H1 (cell line): Measurements from ENCODE around the gene RPL7A. TPM values are rescaled to one million over a fixed set of nuclear protein-coding genes. Genes with fewer than 3 reads are reported as not detected.

Source experiments
- CTCF ChIA-PET: fragments of 300-600 bp; sonication (Branson Sonifier 250); formaldehyde crosslinking; loops from one replicate; lab custom pipeline; 2021; ENCODE audit not compliant: partially characterized antibody; lab: Charles Lee
- POLR2A ChIA-PET: fragments of 300-600 bp; sonication (Branson Sonifier 250); formaldehyde crosslinking; loops from one replicate; lab custom pipeline; 2021; ENCODE audit warnings: inconsistent platforms; ENCODE audit not compliant: partially characterized antibody; lab: Charles Lee
- DNase-seq, 2 experiments: peaks; one replicate each; pipeline versions ENCODE4 v3.0.0 to v3.0.0-alpha.2; 2010 to 2022; ENCODE audit warnings: low spot score in 2 of 2, low read depth in 1 of 2, mixed read lengths in 1 of 2
- FAIRE-seq: peaks from 2 replicates; lab custom pipeline; 2011; peaks lifted over from hg19 to GRCh38; lab: Jason Lieb, UNC
- H2AFZ ChIP-seq: 2 replicates; pipeline ENCODE4 v1.8.1; 2012; ENCODE audit warnings: low read length, inconsistent platforms
- H2AK5ac ChIP-seq: 2 replicates; pipeline ENCODE4 v1.6.1; 2013; ENCODE audit warnings: low read depth, low read length
- H2BK120ac ChIP-seq: replicated peaks from 2 replicates; pipeline ENCODE3; 2013; ENCODE audit warnings: low read depth, low read length, inconsistent platforms
- H2BK12ac ChIP-seq: 2 replicates; pipeline ENCODE4 v1.6.1; 2013; ENCODE audit warnings: low read depth, low read length
- H2BK15ac ChIP-seq: 2 replicates; pipeline ENCODE4 v1.6.1; 2013; ENCODE audit warnings: low read length
- H2BK20ac ChIP-seq: 2 replicates; pipeline ENCODE4 v1.6.1; 2013; ENCODE audit warnings: low read length
- H2BK5ac ChIP-seq: 2 replicates; pipeline ENCODE4 v1.6.1; 2013; ENCODE audit warnings: low read depth, low read length
- H3K14ac ChIP-seq: 2 replicates; pipeline ENCODE4 v1.6.1; 2013; ENCODE audit warnings: inconsistent platforms; ENCODE audit not compliant: insufficient read length
- H3K18ac ChIP-seq: 2 replicates; pipeline ENCODE4 v1.6.1; 2013; ENCODE audit warnings: low read length; ENCODE audit errors: extremely low read depth
- H3K23ac ChIP-seq: 2 replicates; pipeline ENCODE4 v1.6.1; 2013; ENCODE audit warnings: inconsistent platforms; ENCODE audit not compliant: insufficient read length
- H3K23me2 ChIP-seq: 2 replicates; pipeline ENCODE4 v1.6.1; 2013; ENCODE audit warnings: low read depth, low read length
- H3K27ac ChIP-seq: 2 replicates; pipeline ENCODE4 v1.6.1; 2011; ENCODE audit warnings: low read depth, low read length, inconsistent platforms
- H3K27me3 ChIP-seq, 4 experiments: replicated peaks in 1 of 4; 1 replicate in 1 of 4; 2 replicates in 3 of 4; pipeline versions ENCODE4 v1.6.1 to v1.8.1; 2011 to 2013; ENCODE audit warnings: low read length in 3 of 4, mild to moderate bottlenecking in 3 of 4, inconsistent platforms in 2 of 4, mixed read lengths in 2 of 4, moderate library complexity in 1 of 4; ENCODE audit not compliant: control insufficient read depth in 3 of 4, insufficient read depth in 3 of 4; ENCODE audit errors: extremely low read depth in 1 of 4
- H3K36me3 ChIP-seq, 4 experiments: 2 replicates each; pipeline versions ENCODE4 v1.6.1 to v1.8.1; 2011 to 2013; ENCODE audit warnings: mild to moderate bottlenecking in 4 of 4, low read length in 3 of 4, moderate library complexity in 2 of 4, control low read depth in 1 of 4, inconsistent platforms in 1 of 4; ENCODE audit not compliant: insufficient read depth in 4 of 4, control insufficient read depth in 2 of 4
- H3K4ac ChIP-seq: replicated peaks from 2 replicates; pipeline ENCODE3; 2013; ENCODE audit warnings: low read length, low read depth, mixed read lengths, inconsistent platforms; ENCODE audit not compliant: insufficient read length
- H3K4me1 ChIP-seq, 4 experiments: replicated peaks in 1 of 4; 1 replicate in 1 of 4; 2 replicates in 3 of 4; pipeline versions ENCODE4 v1.6.1 to v1.8.1; 2011 to 2013; ENCODE audit warnings: low read length in 3 of 4, inconsistent platforms in 2 of 4, mixed read lengths in 1 of 4; ENCODE audit not compliant: insufficient read depth in 4 of 4, control insufficient read depth in 3 of 4
- H3K4me2 ChIP-seq, 2 experiments: 2 replicates each; pipeline versions ENCODE4 v1.6.1 to v1.8.1; 2011 to 2013; ENCODE audit warnings: low read depth in 2 of 2, low read length in 2 of 2, control low read depth in 1 of 2, inconsistent platforms in 1 of 2, mild to moderate bottlenecking in 1 of 2; ENCODE audit not compliant: insufficient read depth in 1 of 2
- H3K4me3 ChIP-seq, 4 experiments: fragments of 200-600, 300-600 bp in 1 of 4; sonication (generic), shearing (Covaris generic), sonication (Bioruptor Twin) in 1 of 4; 2 replicates each; pipeline versions ENCODE4 v1.5.1 to v1.8.1; 2011 to 2016; ENCODE audit warnings: low read length in 4 of 4, low read depth in 3 of 4, control low read depth in 2 of 4, inconsistent platforms in 2 of 4, mild to moderate bottlenecking in 2 of 4, mixed read lengths in 1 of 4, moderate library complexity in 1 of 4; ENCODE audit not compliant: insufficient read depth in 2 of 4; ENCODE audit errors: extremely low read depth in 1 of 4
- H3K56ac ChIP-seq: replicated peaks from 2 replicates; pipeline ENCODE3; 2013; ENCODE audit warnings: low read depth, mild to moderate bottlenecking, mixed read lengths, low read length, inconsistent platforms; ENCODE audit not compliant: insufficient read length
- H3K79me1 ChIP-seq: 2 replicates; pipeline ENCODE4 v1.6.1; 2013; ENCODE audit warnings: low read depth, low read length, control low read depth
- H3K79me2 ChIP-seq, 2 experiments: 2 replicates each; pipeline versions ENCODE4 v1.6.1 to v1.8.1; 2012 to 2013; ENCODE audit warnings: low read length in 2 of 2, mild to moderate bottlenecking in 2 of 2, inconsistent platforms in 1 of 2; ENCODE audit not compliant: insufficient read depth in 2 of 2, control insufficient read depth in 1 of 2
- H3K9ac ChIP-seq, 4 experiments: replicated peaks in 1 of 4; 1 replicate in 1 of 4; 2 replicates in 3 of 4; pipeline versions ENCODE4 v1.6.1 to v1.8.1; 2011 to 2013; ENCODE audit warnings: low read depth in 3 of 4, low read length in 3 of 4, control low read depth in 2 of 4, mild to moderate bottlenecking in 2 of 4, moderate library complexity in 2 of 4, inconsistent platforms in 1 of 4; ENCODE audit errors: extremely low read depth in 1 of 4
- H3K9me3 ChIP-seq, 2 experiments: 2 replicates each; pipeline versions ENCODE4 v1.6.1 to v1.8.1; 2012 to 2013; ENCODE audit warnings: mild to moderate bottlenecking in 2 of 2, moderate library complexity in 2 of 2, control low read depth in 1 of 2, inconsistent platforms in 1 of 2, low read depth in 1 of 2, low read length in 1 of 2, mixed read lengths in 1 of 2; ENCODE audit not compliant: insufficient read depth in 2 of 2
- H4K20me1 ChIP-seq, 2 experiments: replicated peaks in 1 of 2; 2 replicates each; pipeline versions ENCODE3 to v1.8.1; 2011 to 2013; ENCODE audit warnings: inconsistent platforms in 2 of 2, low read length in 2 of 2, mild to moderate bottlenecking in 1 of 2; ENCODE audit not compliant: insufficient read depth in 2 of 2, control insufficient read depth in 1 of 2
- H4K5ac ChIP-seq: 2 replicates; pipeline ENCODE4 v1.6.1; 2013; ENCODE audit warnings: low read length, low read depth, mixed read lengths, inconsistent platforms; ENCODE audit not compliant: insufficient read length
- H4K8ac ChIP-seq: 2 replicates; pipeline ENCODE4 v1.8.0; 2013; ENCODE audit warnings: mild to moderate bottlenecking, moderate library complexity, low read length, inconsistent platforms; ENCODE audit not compliant: insufficient read depth; ENCODE audit errors: extremely low read depth
- H4K91ac ChIP-seq: replicated peaks from 2 replicates; pipeline ENCODE3; 2013; ENCODE audit warnings: low read length, mixed read lengths, inconsistent platforms; ENCODE audit not compliant: insufficient read length
- BRCA1 ChIP-seq: IDR thresholded peaks from 2 replicates; pipeline ENCODE4 v1.6.1; 2012; ENCODE audit warnings: low read depth, low read length, improper control_type of control experiment
- CHD2 ChIP-seq: IDR thresholded peaks from 2 replicates; pipeline ENCODE4 v1.6.1; 2012; ENCODE audit warnings: low read length, improper control_type of control experiment
- EGR1 ChIP-seq: IDR thresholded peaks from 2 replicates; pipeline ENCODE4 v1.6.1; 2011; ENCODE audit warnings: low read depth, low read length, borderline replicate concordance
- HDAC2 ChIP-seq, 2 experiments: fragments of 300-600 bp in 1 of 2; sonication (generic) in 1 of 2; IDR thresholded peaks; 2 replicates each; pipeline ENCODE4 v1.6.1; 2011 to 2012; ENCODE audit warnings: low read depth in 2 of 2, low read length in 2 of 2, mild to moderate bottlenecking in 2 of 2, moderate library complexity in 2 of 2, borderline replicate concordance in 1 of 2, inconsistent platforms in 1 of 2
- JUN ChIP-seq: IDR thresholded peaks from 2 replicates; pipeline ENCODE4 v1.6.1; 2011; ENCODE audit warnings: low read depth, mild to moderate bottlenecking, improper control_type of control experiment, low read length
- NRF1 ChIP-seq: IDR thresholded peaks from 2 replicates; pipeline ENCODE4 v1.6.1; 2011; ENCODE audit warnings: mild to moderate bottlenecking, low read depth, low read length, improper control_type of control experiment
- POU5F1 ChIP-seq: IDR thresholded peaks from 2 replicates; pipeline ENCODE4 v1.6.1; 2011; ENCODE audit warnings: low read depth, mild to moderate bottlenecking, low read length, moderate library complexity
- RFX5 ChIP-seq: IDR thresholded peaks from 2 replicates; pipeline ENCODE4 v1.6.1; 2011; ENCODE audit warnings: low read depth, low read length, improper control_type of control experiment, borderline replicate concordance
- SP2 ChIP-seq: IDR thresholded peaks from 2 replicates; pipeline ENCODE4 v1.6.1; 2012; ENCODE audit warnings: mild to moderate bottlenecking, low read length, inconsistent platforms
- TBP ChIP-seq: IDR thresholded peaks from 2 replicates; pipeline ENCODE4 v1.6.1; 2011; ENCODE audit warnings: low read depth, low read length, improper control_type of control experiment
- WGBS, 2 experiments: shearing (Covaris generic) in 1 of 2; methylation state at CpG; one replicate each; pipeline versions ENCODE4 v1.1.6 to v1.1.7; 2013 to 2015; ENCODE audit warnings: low lambda C conversion rate in 2 of 2, mixed read lengths in 2 of 2, inconsistent platforms in 1 of 2, low coverage in 1 of 2, missing lambda C conversion rate in 1 of 2; ENCODE audit not compliant: insufficient replicate concordance in 2 of 2, insufficient coverage in 1 of 2, insufficient read length in 1 of 2; ENCODE audit errors: extremely low coverage in 1 of 2, missing lambda C conversion rate in 1 of 2; 5-methylcytosine and 5-hydroxymethylcytosine counted together
- polyA plus RNA-seq, 7 experiments: library from polyadenylated mRNA; depleted of rRNA in 3 of 7; stranded (reverse) in 5 of 7; unstranded in 2 of 7; fragments of >200 nt in 5 of 7; fragments of 200-250 nt in 2 of 7; gene quantifications; 1 replicate in 5 of 7; 2 replicates in 1 of 7; 4 replicates in 1 of 7; pipeline versions ENCODE4 v1.2.1 to v1.2.3, GENCODE V29; 2011 to 2013; ENCODE audit warnings: missing spikeins in 2 of 7, mixed read lengths in 2 of 7
- total RNA-seq: library from RNA; stranded (reverse); fragmentation: NEBNext Ultra II Directional; extraction: Animal tissue kit (Norgen Biotek cat#: 25700); gene quantifications from 2 replicates; pipeline ENCODE4 v1.2.1, GENCODE V29; 2021

RPL7A gene
- total and polyA plus RNA-seq, 2 of the 8 experiments (the other 6 are each of a cell fraction or from before 2014, with no cell fraction given), result 2,578 to 2,783 TPM

DNA sequence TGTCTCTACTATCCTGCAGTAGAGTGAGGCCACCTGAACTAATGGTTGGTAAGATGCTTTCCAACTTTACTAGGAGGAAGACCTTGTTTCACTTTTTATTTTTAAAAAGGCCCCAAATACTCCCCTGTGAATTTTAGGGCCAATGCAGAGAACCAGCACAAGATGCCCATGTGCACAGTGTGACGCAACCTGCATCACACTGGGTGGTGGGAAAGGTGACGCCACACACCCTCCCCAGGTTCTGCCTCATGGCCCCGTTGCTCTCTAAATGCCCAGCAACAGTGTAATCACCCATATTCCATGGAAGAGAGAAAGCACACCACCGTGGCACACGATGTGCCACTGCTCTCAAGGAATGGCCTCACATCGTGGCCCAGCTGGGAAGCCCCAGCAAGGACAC lies 21.4 kb downstream of the RPL7A start:
- Histone ChIP-seq H3K14ac (no peak overlapping the region), H2AFZ (no peak overlapping the region), H3K27me3 (no peaks in the 10 kb centered on the region), H2BK5ac (no peak overlapping the region), H2BK20ac (no peak overlapping the region), H3K23me2 (no peaks in the 10 kb centered on the region), H3K18ac (no peak overlapping the region), H2AK5ac (no peak overlapping the region), H3K9me3 (no peaks in the 10 kb centered on the region), H3K79me2 (peaks cover 18 to 80% of the 10 kb centered on the region in 2 experiments), H3K9ac (no peak overlapping the region), H3K4me2 (no peak overlapping the region), H4K8ac (no peak overlapping the region), H4K5ac (no peak overlapping the region), H3K4me3 (no peak overlapping the region), H3K27ac (no peak overlapping the region), H4K91ac (no peak overlapping the region), H3K4me1 (no peaks in the 10 kb centered on the region; a peak in 1 of 7 replicates), H2BK120ac (no peak overlapping the region), H3K56ac (no peak overlapping the region), H3K4ac (no peak overlapping the region), H2BK15ac (no peak overlapping the region), H2BK12ac (no peak overlapping the region), H3K23ac (no peak overlapping the region), H3K79me1 (peaks cover 38% of the 10 kb centered on the region), H3K36me3 (peaks cover 7 to 32% (median 28%) of the 10 kb centered on the region in 4 experiments; a peak in 6 of 8 replicates), H4K20me1 (peaks cover 44 to 68% of the 10 kb centered on the region in 2 experiments)
- ChIA-PET POLR2A (interaction anchor here (19.9 kb wide), 1 partner anchor 16 kb away, joined by 461 read pairs; the partner anchor contains the start of genes MED22, RPL7A, SURF1 and SURF2), CTCF (interaction anchor here (0.7 to 10.1 kb wide), 4 partner anchors 12 to 225 kb away, joined by 3 to 90 read pairs (median 4); partner anchors contain the start of genes SURF1 and SURF2)
- 82% methylated on average over 6 of the region's 6 CpGs; no CpG with 5 or more reads in 1 of the 2 experiments for WGBS, 2 experiments
- FAIRE-seq (no peak), DNase-seq (no peak)
- TF ChIP-seq JUN (no peak), NRF1 (no peak), SP2 (no peak), CHD2 (no peak), HDAC2 (IDR thresholded peaks at IDR 0.05; ENCODE audit: borderline replicate concordance in 1 of 2, low read depth in 2 of 2, low read length in 2 of 2) (no peak), TBP (no peak), BRCA1 (no peak), RFX5 (no peak), EGR1 (no peak), POU5F1 (no peak)
